Measurements from ENCODE around the gene ILF2. TPM values are rescaled to one million over a fixed set of nuclear protein-coding genes. Genes with fewer than 3 reads are reported as not detected.

ILF2 gene
- total and polyA plus RNA-seq, 2 donors (not counting 1 experiment from before 2014, with no cell fraction given): 89.8 to 94.0 TPM

GRCh38 chr1:153633161-153633753, 37.5 kb downstream of the ILF2 start:
- POLR2A ChIA-PET: interaction anchor here (0.8 to 2.7 kb wide), 23 partner anchors 10 to 587 kb away, joined by 3 to 17 read pairs (median 5); partner anchors contain the start of genes CREB3L4, ILF2, INTS3 and JTB
- CTCF ChIA-PET: interaction anchor here (0.9 to 3.3 kb wide), 5 partner anchors 29 to 639 kb away, joined by 3 to 32 read pairs (median 6); no protein-coding TSS in a partner anchor
- TF ChIP-seq CTCF (IDR thresholded peaks at IDR 0.05) (no peak), EZH2 (IDR thresholded peaks at IDR 0.05; ENCODE audit: borderline replicate concordance, insufficient read depth, low read depth, low read length, poor library complexity, severe bottlenecking) (no peak)
- Histone ChIP-seq H3K9ac (ENCODE audit: low read length) (peak overlapping the region; percentile 99), H3K4me1 (ENCODE audit: control insufficient read depth in 2 of 2, insufficient read depth in 2 of 2, low read length in 2 of 2) (peaks cover 9 to 30% of the 10 kb centered on the region in 2 donors), H3K4me2 (replicated peaks; ENCODE audit: low read depth, low read length, poor library complexity, severe bottlenecking) (peak overlapping the region; percentile 76), H4K20me1 (ENCODE audit: control insufficient read depth, insufficient read depth, low read length, poor library complexity, severe bottlenecking) (peaks cover 17% of the 10 kb centered on the region), H3K4me3 (ENCODE audit: control extremely low read depth in 1 of 5, extremely low read depth in 1 of 5, insufficient read depth in 1 of 5, low read depth in 2 of 5, low read length in 4 of 5) (peak overlapping the region in 4 of 5 experiments; percentile 41 to 100 (median 94)), H3K79me2 (ENCODE audit: control insufficient read depth, insufficient read depth, low read length) (peaks cover 40% of the 10 kb centered on the region), H3K9me3 (ENCODE audit: control extremely low read depth in 1 of 3, control insufficient read depth in 2 of 3, insufficient read depth in 1 of 3, low read length in 2 of 3) (peaks cover 0 to 7% (median 0%) of the 10 kb centered on the region in 3 donors), H3K36me3 (replicated peaks in 1 of 2; ENCODE audit: control extremely low read depth in 1 of 2, control insufficient read depth in 1 of 2, extremely low read depth in 1 of 2, insufficient read depth in 2 of 2, low read length in 1 of 2) (peaks cover 15 to 25% of the 10 kb centered on the region in 2 experiments), H3K27ac (ENCODE audit: low read length in 2 of 2) (peak overlapping the region; percentile 97 to 99), H2AFZ (ENCODE audit: insufficient read depth, low read depth, low read length, poor library complexity, severe bottlenecking) (no peak overlapping the region), H3K27me3 (replicated peaks in 1 of 4; ENCODE audit: control extremely low read depth in 1 of 4, control insufficient read depth in 3 of 4, insufficient read depth in 4 of 4, low read length in 3 of 4) (no peaks in the 10 kb centered on the region)
- 70% methylated on average over 11 of the region's 18 CpGs for WGBS (ENCODE audit: insufficient coverage)
- H3K9me3 Mint-ChIP-seq (ENCODE audit: insufficient read depth): no peaks in the 10 kb centered on the region
- peak overlapping the region; percentile 100 for H3K27ac Mint-ChIP-seq
- peak overlapping the region; percentile 97 for H3K4me3 Mint-ChIP-seq
- no peak for DNase-seq
- intact Hi-C loops (cut with micrococcal nuclease): loop anchor here (1.0 to 10.0 kb wide), 6 partner anchors 35 to 150 kb away; partner anchors contain the start of gene S100A6
- no peaks in the 10 kb centered on the region for H3K27me3 Mint-ChIP-seq
- peaks cover 42% of the 10 kb centered on the region for H3K4me1 Mint-ChIP-seq
- ATAC-seq (ENCODE audit: low read depth): no peak

Measured in B cell (primary cell).